Measurements from ENCODE around the gene TP53TG5. TPM values are rescaled to one million over a fixed set of nuclear protein-coding genes. Genes with fewer than 3 reads are reported as not detected.

Gene TP53TG5
- total RNA-seq, 1 donor from 2014 or later: 0.12 TPM

- DNase-seq: no peak
- no peak overlapping the region for H3K4me3 Mint-ChIP-seq
- peaks cover 2% of the 10 kb centered on the region for H3K4me1 Mint-ChIP-seq
- no peaks in the 10 kb centered on the region for H3K36me3 Mint-ChIP-seq (ENCODE audit: low read depth)
- H3K9me3 Mint-ChIP-seq: no peaks in the 10 kb centered on the region
- H3K27ac Mint-ChIP-seq: no peak overlapping the region
- H3K27me3 Mint-ChIP-seq: peaks cover 2% of the 10 kb centered on the region
- intact Hi-C loops (cut with micrococcal nuclease): no loop called here
Measured at GRCh38 chr20:45394221-45395113, 16.3 kb upstream of the TP53TG5 start.

GRCh38 chr20:45392733-45393132 lies 14.6 kb upstream of the TP53TG5 start:
- intact Hi-C loops (cut with micrococcal nuclease): no loop called here
- no peak overlapping the region for H3K4me3 Mint-ChIP-seq
- H3K9me3 Mint-ChIP-seq: peaks cover 5% of the 10 kb centered on the region
- H3K36me3 Mint-ChIP-seq (ENCODE audit: low read depth): peaks cover 3% of the 10 kb centered on the region
- peaks cover 2% of the 10 kb centered on the region for H3K27me3 Mint-ChIP-seq
- DNase-seq: no peak
- no peak overlapping the region for H3K27ac Mint-ChIP-seq
- peaks cover 4% of the 10 kb centered on the region for H3K4me1 Mint-ChIP-seq

GRCh38 chr20:45391559-45391958 lies 13.4 kb upstream of the TP53TG5 start:
- H3K36me3 Mint-ChIP-seq (ENCODE audit: low read depth): peaks cover 4% of the 10 kb centered on the region
- intact Hi-C loops (cut with micrococcal nuclease): no loop called here
- H3K4me1 Mint-ChIP-seq: peaks cover 7% of the 10 kb centered on the region
- no peak overlapping the region for H3K4me3 Mint-ChIP-seq
- no peak overlapping the region for H3K27ac Mint-ChIP-seq
- H3K9me3 Mint-ChIP-seq: peaks cover 8% of the 10 kb centered on the region
- H3K27me3 Mint-ChIP-seq: peaks cover 2% of the 10 kb centered on the region
- no peak for DNase-seq

- DNase-seq: no peak
- peaks cover 4% of the 10 kb centered on the region for H3K36me3 Mint-ChIP-seq (ENCODE audit: low read depth)
- peaks cover 2% of the 10 kb centered on the region for H3K27me3 Mint-ChIP-seq
- intact Hi-C loops (cut with micrococcal nuclease): no loop called here
- no peak overlapping the region for H3K4me3 Mint-ChIP-seq
- peaks cover 8% of the 10 kb centered on the region for H3K9me3 Mint-ChIP-seq
- peaks cover 7% of the 10 kb centered on the region for H3K4me1 Mint-ChIP-seq
- H3K27ac Mint-ChIP-seq: no peak overlapping the region
Measured at GRCh38 chr20:45390931-45391330, 12.8 kb upstream of the TP53TG5 start.

GRCh38 chr20:45387274-45387673 lies 9.1 kb upstream of the TP53TG5 start:
- Mint-ChIP-seq H3K9me3 (peaks cover 8% of the 10 kb centered on the region), H3K27me3 (peaks cover 2% of the 10 kb centered on the region), H3K4me3 (no peak overlapping the region), H3K36me3 (ENCODE audit: low read depth) (peaks cover 4% of the 10 kb centered on the region), H3K27ac (no peak overlapping the region), H3K4me1 (peaks cover 7% of the 10 kb centered on the region)
- intact Hi-C loops (cut with micrococcal nuclease): no loop called here
- no peak for DNase-seq

- Mint-ChIP-seq H3K4me1 (peaks cover 22% of the 10 kb centered on the region), H3K27ac (no peak overlapping the region), H3K9me3 (no peaks in the 10 kb centered on the region), H3K4me3 (no peak overlapping the region), H3K27me3 (no peaks in the 10 kb centered on the region), H3K36me3 (ENCODE audit: low read depth) (no peaks in the 10 kb centered on the region)
- DNase-seq: peak; percentile 43
- intact Hi-C loops (cut with micrococcal nuclease): no loop called here
Measured at GRCh38 chr20:45377269-45377668, 856 bp downstream of the TP53TG5 start.

- Mint-ChIP-seq H3K27ac (no peak overlapping the region), H3K36me3 (ENCODE audit: low read depth) (peaks cover 3% of the 10 kb centered on the region), H3K27me3 (no peaks in the 10 kb centered on the region)
Measured at GRCh38 chr20:45374966-45375365, 3.2 kb downstream of the TP53TG5 start.

GRCh38 chr20:45374101-45374467 lies 4.0 kb downstream of the TP53TG5 start:
- Mint-ChIP-seq H3K36me3 (ENCODE audit: low read depth) (peaks cover 4% of the 10 kb centered on the region), H3K27me3 (no peaks in the 10 kb centered on the region), H3K4me3 (peak overlapping the region; percentile 77), H3K4me1 (peaks cover 22% of the 10 kb centered on the region), H3K27ac (peak overlapping the region; percentile 22), H3K9me3 (no peaks in the 10 kb centered on the region)
- no peak for DNase-seq
- intact Hi-C loops (cut with micrococcal nuclease): loop anchor here (1.0 kb wide), 2 partner anchors 63 to 76 kb away; no protein-coding TSS in a partner anchor

More at GRCh38 chr20:45374966-45375365, 3.2 kb downstream of the TP53TG5 start:
- Mint-ChIP-seq H3K4me3 (no peak overlapping the region), H3K4me1 (peaks cover 25% of the 10 kb centered on the region), H3K9me3 (no peaks in the 10 kb centered on the region)
- intact Hi-C loops (cut with micrococcal nuclease): loop anchor here (1.0 kb wide), 2 partner anchors 62 to 75 kb away; no protein-coding TSS in a partner anchor
- DNase-seq: peak; percentile 51

GRCh38 chr20:45373353-45374100 lies 4.6 kb downstream of the TP53TG5 start:
- peak overlapping the region; percentile 84 for H3K27ac Mint-ChIP-seq
- peaks cover 25% of the 10 kb centered on the region for H3K4me1 Mint-ChIP-seq
- intact Hi-C loops (cut with micrococcal nuclease): loop anchor here (1.0 kb wide), 3 partner anchors 10 to 77 kb away; partner anchors contain the start of gene SYS1
- no peaks in the 10 kb centered on the region for H3K9me3 Mint-ChIP-seq
- peaks cover 7% of the 10 kb centered on the region for H3K36me3 Mint-ChIP-seq (ENCODE audit: low read depth)
- no peaks in the 10 kb centered on the region for H3K27me3 Mint-ChIP-seq
- peak overlapping the region; percentile 77 for H3K4me3 Mint-ChIP-seq
- DNase-seq: peak; percentile 96

GRCh38 chr20:45372646-45373352 lies 5.3 kb downstream of the TP53TG5 start:
- Mint-ChIP-seq H3K4me3 (peak overlapping the region; percentile 77), H3K4me1 (peaks cover 32% of the 10 kb centered on the region), H3K27me3 (no peaks in the 10 kb centered on the region), H3K9me3 (no peaks in the 10 kb centered on the region), H3K27ac (peak overlapping the region; percentile 84), H3K36me3 (ENCODE audit: low read depth) (peaks cover 14% of the 10 kb centered on the region)
- DNase-seq: no peak
- intact Hi-C loops (cut with micrococcal nuclease): loop anchor here (1.0 kb wide), 1 partner anchor 9 kb away; the partner anchor contains the start of gene SYS1

GRCh38 chr20:45372241-45372640 lies 5.9 kb downstream of the TP53TG5 start:
- H3K4me3 Mint-ChIP-seq: peak overlapping the region; percentile 72
- H3K4me1 Mint-ChIP-seq: peaks cover 35% of the 10 kb centered on the region
- H3K27me3 Mint-ChIP-seq: no peaks in the 10 kb centered on the region
- peak overlapping the region; percentile 66 for H3K27ac Mint-ChIP-seq
- peaks cover 18% of the 10 kb centered on the region for H3K36me3 Mint-ChIP-seq (ENCODE audit: low read depth)
- DNase-seq: peak; percentile 53
- intact Hi-C loops (cut with micrococcal nuclease): no loop called here
- H3K9me3 Mint-ChIP-seq: no peaks in the 10 kb centered on the region

- DNase-seq: no peak
- H3K4me1 Mint-ChIP-seq: peaks cover 38% of the 10 kb centered on the region
- peaks cover 29% of the 10 kb centered on the region for H3K36me3 Mint-ChIP-seq (ENCODE audit: low read depth)
- H3K27ac Mint-ChIP-seq: no peak overlapping the region
- no peaks in the 10 kb centered on the region for H3K9me3 Mint-ChIP-seq
- H3K27me3 Mint-ChIP-seq: no peaks in the 10 kb centered on the region
- intact Hi-C loops (cut with micrococcal nuclease): no loop called here
- H3K4me3 Mint-ChIP-seq: no peak overlapping the region
Measured at GRCh38 chr20:45370571-45371160, 7.5 kb downstream of the TP53TG5 start.
